ENCODE data around the gene UCHL1.
"Not testable (repeated sequence)": the region's sequence is repeated elsewhere in the genome, so short reads cannot be mapped to it uniquely, and the experiment has no call there.

UCHL1 gene

GRCh38 chr4:41290479-41290878, 33.8 kb downstream of the UCHL1 start:
- no peak for DNase-seq (ENCODE audit: low read depth in 2 of 2)

- no peak for DNase-seq (ENCODE audit: low read depth in 2 of 2)
Measured at GRCh38 chr4:41294445-41295062, 37.8 kb downstream of the UCHL1 start.

GRCh38 chr4:41296995-41297394, 40.3 kb downstream of the UCHL1 start:
- no peak for DNase-seq (ENCODE audit: low read depth in 2 of 2)

GRCh38 chr4:41297832-41298231, 41.1 kb downstream of the UCHL1 start:
- no peak for DNase-seq (ENCODE audit: low read depth in 2 of 2)

- DNase-seq (ENCODE audit: low read depth in 2 of 2) = no peak
Measured at GRCh38 chr4:41299486-41299885, 42.8 kb downstream of the UCHL1 start.

GRCh38 chr4:41301137-41301536, 44.4 kb downstream of the UCHL1 start:
- no peak for DNase-seq (ENCODE audit: low read depth in 2 of 2)

GRCh38 chr4:41303372-41304118, 46.8 kb downstream of the UCHL1 start:
- DNase-seq (ENCODE audit: low read depth in 2 of 2) = no peak

GRCh38 chr4:41304221-41304620, 47.5 kb downstream of the UCHL1 start:
- DNase-seq (ENCODE audit: low read depth in 2 of 2) = no peak

GRCh38 chr4:41305476-41305875, 48.7 kb downstream of the UCHL1 start:
- DNase-seq (ENCODE audit: low read depth in 2 of 2) = no peak

- no peak for DNase-seq (ENCODE audit: low read depth in 2 of 2)
Measured at GRCh38 chr4:41307638-41308037, 50.9 kb downstream of the UCHL1 start.

- DNase-seq (ENCODE audit: low read depth in 2 of 2) = no peak
Measured at GRCh38 chr4:41308398-41308797, 51.7 kb downstream of the UCHL1 start.

GRCh38 chr4:41315426-41315825, 58.7 kb downstream of the UCHL1 start:
- not testable (repeated sequence) for DNase-seq (ENCODE audit: low read depth in 2 of 2)

- no peak for DNase-seq (ENCODE audit: low read depth in 2 of 2)
Measured at GRCh38 chr4:41315862-41316261, 59.1 kb downstream of the UCHL1 start.
